SIG-M5 (cell line): ENCODE measurements around the gene ZNF862.

ENCODE experiments used
- DNase-seq: peaks from one replicate; lab custom pipeline; 2025; lab: John Stamatoyannopoulos, UW

Gene ZNF862

GRCh38 chr7:149866139-149866778 lies 28.1 kb downstream of the ZNF862 start:
- no peak for DNase-seq

- DNase-seq = no peak
Observed at GRCh38 chr7:149866779-149867447, 28.7 kb downstream of the ZNF862 start.

- DNase-seq = no peak
Observed at GRCh38 chr7:149867762-149868622, 29.8 kb downstream of the ZNF862 start.

GRCh38 chr7:149868623-149869290 lies 30.6 kb downstream of the ZNF862 start:
- DNase-seq = no peak

- no peak for DNase-seq
Observed at GRCh38 chr7:149869291-149869650, 31.1 kb downstream of the ZNF862 start.

GRCh38 chr7:149869867-149870266 lies 31.7 kb downstream of the ZNF862 start:
- DNase-seq = no peak

GRCh38 chr7:149870274-149870673 lies 32.1 kb downstream of the ZNF862 start:
- no peak for DNase-seq

- DNase-seq = no peak
Observed at GRCh38 chr7:149870701-149871483, 32.7 kb downstream of the ZNF862 start.

GRCh38 chr7:149871576-149871975 lies 33.4 kb downstream of the ZNF862 start:
- no peak for DNase-seq

- no peak for DNase-seq
Observed at GRCh38 chr7:149872419-149873073, 34.4 kb downstream of the ZNF862 start.

GRCh38 chr7:149873074-149873969 lies 35.1 kb downstream of the ZNF862 start, which contains the start of gene ATP6V0E2:
Gene ATP6V0E2, plus strand, starts transcription at chr7:149873969. Its CDS starts 97 bp downstream, at chr7:149874066.
- DNase-seq = no peak

- DNase-seq = no peak
Observed at GRCh38 chr7:149873970-149874643, 35.9 kb downstream of the ZNF862 start.

GRCh38 chr7:149874644-149875028 lies 36.5 kb downstream of the ZNF862 start:
- no peak for DNase-seq

- DNase-seq = no peak
Observed at GRCh38 chr7:149875396-149875795, 37.2 kb downstream of the ZNF862 start.

GRCh38 chr7:149877890-149878522 lies 39.8 kb downstream of the ZNF862 start:
- no peak for DNase-seq

- DNase-seq = no peak
Observed at GRCh38 chr7:149878523-149878921, 40.3 kb downstream of the ZNF862 start.

- DNase-seq = no peak
Observed at GRCh38 chr7:149879271-149879743, 41.1 kb downstream of the ZNF862 start.

- DNase-seq = no peak
Observed at GRCh38 chr7:149879766-149880637, 41.8 kb downstream of the ZNF862 start.
